ENCODE results near the gene CALN1. TPM values are rescaled to one million over a fixed set of nuclear protein-coding genes. Genes with fewer than 3 reads are reported as not detected.

Gene CALN1
- total RNA-seq, 2 donors from 2014 or later: 0.52 to 1.6 TPM

- Histone ChIP-seq H3K36me3 (replicated peaks in 1 of 2; ENCODE audit: insufficient read depth in 1 of 2, low read depth in 2 of 2) (no peaks in the 10 kb centered on the region), H3K4me1 (peaks cover 14% of the 10 kb centered on the region), H3K9me3 (no peaks in the 10 kb centered on the region), H3K27ac (peak overlapping the region in 1 of 4 donors; percentile 19), H3K4me3 (no peak overlapping the region), H3K27me3 (no peaks in the 10 kb centered on the region)
- no peak for ATAC-seq
- TF ChIP-seq, protein P1, sequence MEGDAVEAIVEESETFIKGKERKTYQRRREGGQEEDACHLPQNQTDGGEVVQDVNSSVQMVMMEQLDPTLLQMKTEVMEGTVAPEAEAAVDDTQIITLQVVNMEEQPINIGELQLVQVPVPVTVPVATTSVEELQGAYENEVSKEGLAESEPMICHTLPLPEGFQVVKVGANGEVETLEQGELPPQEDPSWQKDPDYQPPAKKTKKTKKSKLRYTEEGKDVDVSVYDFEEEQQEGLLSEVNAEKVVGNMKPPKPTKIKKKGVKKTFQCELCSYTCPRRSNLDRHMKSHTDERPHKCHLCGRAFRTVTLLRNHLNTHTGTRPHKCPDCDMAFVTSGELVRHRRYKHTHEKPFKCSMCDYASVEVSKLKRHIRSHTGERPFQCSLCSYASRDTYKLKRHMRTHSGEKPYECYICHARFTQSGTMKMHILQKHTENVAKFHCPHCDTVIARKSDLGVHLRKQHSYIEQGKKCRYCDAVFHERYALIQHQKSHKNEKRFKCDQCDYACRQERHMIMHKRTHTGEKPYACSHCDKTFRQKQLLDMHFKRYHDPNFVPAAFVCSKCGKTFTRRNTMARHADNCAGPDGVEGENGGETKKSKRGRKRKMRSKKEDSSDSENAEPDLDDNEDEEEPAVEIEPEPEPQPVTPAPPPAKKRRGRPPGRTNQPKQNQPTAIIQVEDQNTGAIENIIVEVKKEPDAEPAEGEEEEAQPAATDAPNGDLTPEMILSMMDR (IDR thresholded peaks at IDR 0.05): no peak
- TF ChIP-seq POLR2A (IDR thresholded peaks at IDR 0.05): no peak
- 16 to 24% methylated on average over 4 of the region's 4 CpGs for WGBS, 2 donors
- no peak for DNase-seq
- intact Hi-C loops (cut with DNase I): no loop called here
Observed at GRCh38 chr7:72112530-72112929, 299.6 kb downstream of the CALN1 start.

DNA sequence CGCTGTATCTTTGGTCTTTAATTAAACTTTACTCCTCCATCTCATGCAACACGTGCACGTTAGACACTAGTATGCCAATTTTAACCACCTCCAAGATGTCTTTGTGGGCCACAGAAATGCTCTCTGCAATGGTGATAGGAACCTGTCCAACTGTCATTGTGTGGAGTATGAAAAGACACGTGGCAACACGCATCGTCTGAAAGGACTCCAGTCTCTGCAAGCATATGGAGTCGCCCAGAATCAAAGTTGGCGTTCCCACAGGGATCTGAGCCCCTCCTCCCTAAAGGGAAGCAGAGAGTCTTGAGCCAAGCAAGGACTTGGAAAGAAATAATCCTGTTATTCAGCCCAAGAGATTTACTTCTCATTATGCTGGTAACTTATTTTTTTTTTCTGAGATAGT lies 301.1 kb downstream of the CALN1 start:
- intact Hi-C loops (cut with DNase I): no loop called here
- WGBS, 2 donors: 82 to 87% methylated on average over 8 of the region's 8 CpGs
- no peak for ATAC-seq

DNA sequence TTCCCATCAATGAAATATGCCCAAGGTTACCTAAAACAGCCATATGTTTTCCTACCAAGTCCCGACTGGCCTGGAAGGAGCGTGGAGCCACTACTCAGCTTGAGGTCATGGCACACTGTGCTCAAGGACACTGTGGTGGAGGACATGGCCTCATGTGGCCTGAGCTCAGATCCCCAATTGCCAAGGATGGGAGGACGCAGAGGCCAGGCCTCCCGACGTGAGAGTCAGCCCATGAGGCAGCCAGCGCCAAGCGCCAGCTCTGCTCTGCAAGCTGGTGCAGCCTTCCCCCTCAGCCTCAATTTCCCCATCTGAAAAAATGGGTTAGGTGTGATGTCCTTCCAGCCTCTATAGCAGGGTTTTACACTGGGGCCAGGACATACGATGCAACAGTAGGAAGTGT lies 302.6 kb downstream of the CALN1 start:
- H3K4me3 ChIP-seq: no peak overlapping the region
- H3K36me3 ChIP-seq (replicated peaks in 1 of 2; ENCODE audit: insufficient read depth in 1 of 2, low read depth in 2 of 2): no peaks in the 10 kb centered on the region
- ATAC-seq (no peak), DNase-seq (no peak)
- TF ChIP-seq, protein P1 (IDR thresholded peaks at IDR 0.05): no peak
- no peak for TF ChIP-seq POLR2A (IDR thresholded peaks at IDR 0.05)
- intact Hi-C loops (cut with DNase I): no loop called here
- peaks cover 12% of the 10 kb centered on the region for H3K4me1 ChIP-seq
- WGBS, 2 donors: 90 to 97% methylated on average over 8 of the region's 8 CpGs
- no peaks in the 10 kb centered on the region for H3K27me3 ChIP-seq
- H3K27ac ChIP-seq: no peak overlapping the region
- H3K9me3 ChIP-seq: no peaks in the 10 kb centered on the region

More for the DNA sequence above, 301.1 kb downstream of the CALN1 start:
- DNase-seq: no peak
- no peaks in the 10 kb centered on the region for H3K9me3 ChIP-seq
- TF ChIP-seq POLR2A (IDR thresholded peaks at IDR 0.05): no peak
- TF ChIP-seq, protein P1 (IDR thresholded peaks at IDR 0.05): no peak
- H3K4me1 ChIP-seq: peaks cover 12% of the 10 kb centered on the region
- no peaks in the 10 kb centered on the region for H3K36me3 ChIP-seq (replicated peaks in 1 of 2; ENCODE audit: insufficient read depth in 1 of 2, low read depth in 2 of 2)
- H3K27ac ChIP-seq: no peak overlapping the region
- no peaks in the 10 kb centered on the region for H3K27me3 ChIP-seq
- no peak overlapping the region for H3K4me3 ChIP-seq

GRCh38 chr7:72106405-72106804 lies 305.7 kb downstream of the CALN1 start:
- DNase-seq (no peak), ATAC-seq (no peak)
- TF ChIP-seq, protein P1 (IDR thresholded peaks at IDR 0.05): no peak
- no peak for TF ChIP-seq POLR2A (IDR thresholded peaks at IDR 0.05)
- H3K9me3 ChIP-seq: no peaks in the 10 kb centered on the region
- no peaks in the 10 kb centered on the region for H3K27me3 ChIP-seq
- no peaks in the 10 kb centered on the region for H3K36me3 ChIP-seq (replicated peaks in 1 of 2; ENCODE audit: insufficient read depth in 1 of 2, low read depth in 2 of 2)
- intact Hi-C loops (cut with DNase I): no loop called here
- no peaks in the 10 kb centered on the region for H3K4me1 ChIP-seq
- 53 to 56% methylated on average over 1 of the region's 1 CpG for WGBS, 2 donors
- no peak overlapping the region for H3K4me3 ChIP-seq
- no peak overlapping the region for H3K27ac ChIP-seq

DNA sequence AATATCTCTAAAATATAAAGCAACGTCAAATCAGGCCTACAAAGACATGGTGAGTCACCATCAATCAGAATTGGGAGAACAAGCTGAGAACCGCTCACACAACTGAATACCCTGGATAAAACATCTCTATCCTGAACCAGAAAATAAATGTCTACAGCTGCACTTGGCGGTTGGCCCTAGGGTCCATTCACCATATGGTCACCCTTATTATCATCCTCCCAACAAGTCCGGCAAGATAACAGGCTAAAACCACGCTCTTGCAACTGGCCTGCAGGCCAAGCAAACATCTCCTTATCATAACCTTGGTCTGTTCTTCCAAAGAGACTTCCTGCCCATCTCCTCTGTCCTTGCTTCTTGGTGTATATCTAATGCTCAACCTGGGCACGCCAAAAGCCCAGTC lies 310.7 kb downstream of the CALN1 start:
- Histone ChIP-seq H3K4me3 (no peak overlapping the region), H3K9me3 (no peaks in the 10 kb centered on the region), H3K27me3 (no peaks in the 10 kb centered on the region), H3K36me3 (replicated peaks in 1 of 2; ENCODE audit: insufficient read depth in 1 of 2, low read depth in 2 of 2) (no peaks in the 10 kb centered on the region), H3K27ac (no peak overlapping the region), H3K4me1 (no peaks in the 10 kb centered on the region)
- ATAC-seq (no peak), DNase-seq (no peak)
- TF ChIP-seq, protein P1 (IDR thresholded peaks at IDR 0.05): no peak
- TF ChIP-seq POLR2A (IDR thresholded peaks at IDR 0.05): no peak
- WGBS, 2 donors: 81 to 84% methylated on average over 6 of the region's 6 CpGs
- intact Hi-C loops (cut with DNase I): no loop called here
